HCT116 (cell line): ENCODE results near the gene FER. TPM values are rescaled to one million over a fixed set of nuclear protein-coding genes. Genes with fewer than 3 reads are reported as not detected.
"Not testable (repeated sequence)": the region's sequence is repeated elsewhere in the genome, so short reads cannot be mapped to it uniquely, and the experiment has no call there.

Experiments used
- ATAC-seq: fragments of 200-7000 bp; cut with Tn5 transposase; 2 replicates; pipeline ENCODE4 v1.9.1; 2020; ENCODE audit warnings: mild to moderate bottlenecking, moderate library complexity
- BruUV-seq: library from RNA; stranded (reverse); fragments of 400-500 nt; replicated peaks from 2 replicates; lab custom pipeline; 2021; lab: Mats Ljungman, UMichigan
- CTCF ChIA-PET: fragments of 300-600 bp; sonication (Branson Sonifier 250); formaldehyde crosslinking; loops from one replicate; lab custom pipeline; 2021; ENCODE audit warnings: antibody characterized with exemption; lab: Charles Lee
- POLR2A ChIA-PET: fragments of 300-600, 350-600 bp; sonication (Branson Sonifier 250); formaldehyde crosslinking; loops from one replicate; lab custom pipeline; 2021; ENCODE audit warnings: antibody characterized with exemption; lab: Charles Lee
- RAD21 ChIA-PET, 2 experiments: fragments of 300-600 bp; sonication (Branson Sonifier 250); formaldehyde crosslinking; loops; one replicate each; lab custom pipeline; 2023; ENCODE audit warnings: low total read pairs in 2 of 2; ENCODE audit not compliant: uncharacterized antibody in 2 of 2, unreplicated experiment in 2 of 2, low non-redundant PET in 1 of 2; lab: Charles Lee
- DNase-seq: peaks from one replicate; pipeline ENCODE4 v3.0.0-alpha.2; 2010; ENCODE audit warnings: low read depth, low spot score
- H2AFZ ChIP-seq: fragments of 200-600 bp; shearing (Covaris generic), sonication (generic); 2 replicates; pipeline ENCODE4 v1.6.1; 2017; ENCODE audit warnings: low read depth, mixed run types, mixed read lengths, antibody characterized with exemption, low read length; ENCODE audit not compliant: poor library complexity, severe bottlenecking
- H3K27ac ChIP-seq: 2 replicates; pipeline ENCODE4 v1.5.1; 2012; ENCODE audit warnings: low read depth, low read length
- H3K27me3 ChIP-seq: fragments of 200-600 bp; sonication (generic); 2 replicates; pipeline ENCODE4 v1.6.1; 2016; ENCODE audit warnings: mixed run types, low read length, mixed read lengths; ENCODE audit not compliant: insufficient read depth
- H3K36me3 ChIP-seq, 2 experiments: fragments of 200-500 bp in 1 of 2; fragments of 200-600 bp in 1 of 2; sonication (Bioruptor generic) in 1 of 2; sonication (generic) in 1 of 2; 2 replicates each; pipeline versions ENCODE4 v1.5.1 to v1.6.1; 2014 to 2016; ENCODE audit warnings: low read length in 2 of 2, inconsistent platforms in 1 of 2, mixed read lengths in 1 of 2, mixed run types in 1 of 2; ENCODE audit not compliant: insufficient read depth in 2 of 2, control insufficient read depth in 1 of 2
- H3K4me1 ChIP-seq, 2 experiments: fragments of 200-600 bp in 1 of 2; sonication (generic) in 1 of 2; 2 replicates each; pipeline versions ENCODE4 v1.5.1 to v1.6.1; 2012 to 2017; ENCODE audit warnings: low read length in 2 of 2, inconsistent platforms in 1 of 2, mild to moderate bottlenecking in 1 of 2, mixed read lengths in 1 of 2, mixed run types in 1 of 2, moderate library complexity in 1 of 2; ENCODE audit not compliant: insufficient read depth in 2 of 2, control insufficient read depth in 1 of 2
- H3K4me2 ChIP-seq: fragments of 200-600 bp; sonication (generic); 2 replicates; pipeline ENCODE4 v1.6.1; 2017; ENCODE audit warnings: mixed run types, low read length, mixed read lengths
- H3K4me3 ChIP-seq, 2 experiments: fragments of 200-600 bp in 1 of 2; sonication (generic) in 1 of 2; replicated peaks in 1 of 2; 2 replicates each; pipeline ENCODE4 v1.5.1; 2011 to 2016; ENCODE audit warnings: low read length in 2 of 2, control low read depth in 1 of 2, low read depth in 1 of 2, mild to moderate bottlenecking in 1 of 2, mixed read lengths in 1 of 2, mixed run types in 1 of 2
- H3K79me2 ChIP-seq: fragments of 200-600 bp; sonication (generic); 2 replicates; pipeline ENCODE4 v1.6.1; 2017; ENCODE audit warnings: mild to moderate bottlenecking, mixed run types, low read length, moderate library complexity, mixed read lengths; ENCODE audit not compliant: insufficient read depth
- H3K9ac ChIP-seq: fragments of 200-600 bp; sonication (generic); 2 replicates; pipeline ENCODE4 v1.6.1; 2016; ENCODE audit warnings: low read length, mixed read lengths
- H3K9me2 ChIP-seq: fragments of 200-600 bp; sonication (generic), shearing (Covaris generic); 2 replicates; pipeline ENCODE4 v1.6.1; 2017; ENCODE audit warnings: mixed run types, mild to moderate bottlenecking, moderate library complexity; ENCODE audit not compliant: insufficient read depth
- H3K9me3 ChIP-seq, 2 experiments: fragments of 200-500 bp in 1 of 2; fragments of 200-600 bp in 1 of 2; sonication (Bioruptor generic) in 1 of 2; sonication (generic) in 1 of 2; 2 replicates each; pipeline ENCODE4 v1.6.1; 2014 to 2017; ENCODE audit warnings: low read length in 2 of 2, mixed read lengths in 2 of 2, inconsistent platforms in 1 of 2, low read depth in 1 of 2, mild to moderate bottlenecking in 1 of 2, mixed run types in 1 of 2, moderate library complexity in 1 of 2; ENCODE audit not compliant: control insufficient read depth in 1 of 2, insufficient read depth in 1 of 2
- H4K20me1 ChIP-seq: fragments of 200-600 bp; sonication (generic), shearing (Covaris generic); 2 replicates; pipeline ENCODE4 v1.6.1; 2017; ENCODE audit warnings: mixed run types, mild to moderate bottlenecking, moderate library complexity; ENCODE audit not compliant: insufficient read depth
- ATF3 ChIP-seq: IDR thresholded peaks from 2 replicates; pipeline ENCODE4 v1.6.1; 2012
- EGR1 ChIP-seq: IDR thresholded peaks from 2 replicates; pipeline ENCODE4 v1.6.1; 2012; ENCODE audit warnings: low read depth
- EZH2 ChIP-seq: fragments of 200-600 bp; sonication (generic); IDR thresholded peaks from 2 replicates; pipeline ENCODE4 v1.6.1; 2017; ENCODE audit warnings: antibody characterized with exemption, mixed run types
- EZH2phosphoT487 ChIP-seq: fragments of 200-600 bp; IDR thresholded peaks from 2 replicates; pipeline ENCODE4 v1.6.1; 2018; ENCODE audit warnings: antibody characterized with exemption, borderline replicate concordance
- FOSL1 ChIP-seq: IDR thresholded peaks from 2 replicates; pipeline ENCODE4 v1.6.1; 2012; ENCODE audit warnings: low read depth
- RAD21 ChIP-seq: IDR thresholded peaks from 2 replicates; pipeline ENCODE4 v1.6.1; 2012; ENCODE audit warnings: low read depth, mild to moderate bottlenecking
- SIN3A ChIP-seq: IDR thresholded peaks from 2 replicates; pipeline ENCODE4 v1.6.1; 2012; ENCODE audit warnings: low read depth
- SP1 ChIP-seq: IDR thresholded peaks from 2 replicates; pipeline ENCODE4 v1.6.1; 2012; ENCODE audit warnings: low read depth
- SRF ChIP-seq: IDR thresholded peaks from 2 replicates; pipeline ENCODE4 v1.6.1; 2012; ENCODE audit warnings: low read depth
- TCF7L2 ChIP-seq: IDR thresholded peaks from 2 replicates; pipeline ENCODE4 v1.7.0; 2011; ENCODE audit warnings: borderline replicate concordance, inconsistent platforms; ENCODE audit not compliant: insufficient read depth, insufficient read length; ENCODE audit errors: extremely low read depth
- intact Hi-C: fragments of 100-400 bp; cut with micrococcal nuclease; formaldehyde crosslinking; loops from 2 replicates; pipeline ENCODE4 v1.10.0; 2022
- total RNA-seq: library from RNA; stranded (reverse); gene quantifications from one replicate; pipeline ENCODE4 v1.2.1, GENCODE V29; 2021; ENCODE audit not compliant: unreplicated experiment
- TF ChIP-seq, protein P1 (sequence below): IDR thresholded peaks from 2 replicates; pipeline ENCODE4 v1.6.1; 2012; ENCODE audit warnings: low read depth
- TF ChIP-seq, protein P2 (sequence below): IDR thresholded peaks from 2 replicates; pipeline ENCODE4 v1.6.1; 2012

The FER gene
- total RNA-seq, 1 experiment from 2014 or later, result 32.0 TPM

DNA sequence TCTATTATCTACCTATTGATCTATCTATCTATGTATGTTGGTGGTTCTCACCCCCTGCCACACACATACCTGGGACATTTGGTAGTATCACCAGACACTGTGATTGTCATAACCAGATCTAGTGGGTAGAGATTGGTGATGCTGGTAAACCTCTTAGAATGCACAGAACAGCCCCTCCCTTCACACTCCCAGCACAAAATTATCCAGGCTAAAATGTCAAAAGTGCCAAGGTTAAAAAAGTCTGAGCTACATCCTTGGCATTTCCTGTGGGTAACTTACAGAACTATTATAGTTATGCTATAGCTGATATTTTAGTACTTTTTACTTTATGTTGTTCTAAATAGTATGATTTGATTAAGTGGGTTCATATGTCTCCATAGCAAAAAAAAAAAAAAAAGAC is 151.0 kb downstream of the FER start:
- CTCF ChIA-PET, result no interaction called here
- POLR2A ChIA-PET, result no interaction called here
- RAD21 ChIA-PET, result no interaction called here

GRCh38 chr5:108899244-108899643 is 151.5 kb downstream of the FER start:
- H3K27ac ChIP-seq, DNase-seq, ATAC-seq, RAD21 ChIA-PET, H3K4me2 ChIP-seq, H3K4me3 ChIP-seq, H2AFZ ChIP-seq, CTCF ChIA-PET, H3K9me3 ChIP-seq, H3K36me3 ChIP-seq, H3K9ac ChIP-seq, intact Hi-C loops, BruUV-seq, H3K9me2 ChIP-seq, H3K4me1 ChIP-seq, H3K27me3 ChIP-seq, POLR2A ChIA-PET, H3K79me2 ChIP-seq, H4K20me1 ChIP-seq: not testable (repeated sequence)

More for the DNA sequence above, 151.0 kb downstream of the FER start:
- H3K36me3 ChIP-seq, result no peaks in the 10 kb centered on the region
- intact Hi-C loops, result no loop called here
- H3K79me2 ChIP-seq, result no peaks in the 10 kb centered on the region
- no peaks in the 10 kb centered on the region for H3K4me1 ChIP-seq
- H3K4me2 ChIP-seq, result no peak overlapping the region
- H3K9ac ChIP-seq, result no peak overlapping the region
- ATAC-seq, result no peak
- no peak overlapping the region for H3K27ac ChIP-seq
- H3K4me3 ChIP-seq, result no peak overlapping the region
- H4K20me1 ChIP-seq, result no peaks in the 10 kb centered on the region
- no peaks in the 10 kb centered on the region for H3K27me3 ChIP-seq
- H3K9me2 ChIP-seq, result no peaks in the 10 kb centered on the region
- TF ChIP-seq EZH2 (no peak), TCF7L2 (no peak), SP1 (no peak), ATF3 (no peak), FOSL1 (no peak), EGR1 (no peak), SRF (no peak), RAD21 (no peak), SIN3A (no peak), EZH2phosphoT487 (no peak)
- TF ChIP-seq, protein P1, sequence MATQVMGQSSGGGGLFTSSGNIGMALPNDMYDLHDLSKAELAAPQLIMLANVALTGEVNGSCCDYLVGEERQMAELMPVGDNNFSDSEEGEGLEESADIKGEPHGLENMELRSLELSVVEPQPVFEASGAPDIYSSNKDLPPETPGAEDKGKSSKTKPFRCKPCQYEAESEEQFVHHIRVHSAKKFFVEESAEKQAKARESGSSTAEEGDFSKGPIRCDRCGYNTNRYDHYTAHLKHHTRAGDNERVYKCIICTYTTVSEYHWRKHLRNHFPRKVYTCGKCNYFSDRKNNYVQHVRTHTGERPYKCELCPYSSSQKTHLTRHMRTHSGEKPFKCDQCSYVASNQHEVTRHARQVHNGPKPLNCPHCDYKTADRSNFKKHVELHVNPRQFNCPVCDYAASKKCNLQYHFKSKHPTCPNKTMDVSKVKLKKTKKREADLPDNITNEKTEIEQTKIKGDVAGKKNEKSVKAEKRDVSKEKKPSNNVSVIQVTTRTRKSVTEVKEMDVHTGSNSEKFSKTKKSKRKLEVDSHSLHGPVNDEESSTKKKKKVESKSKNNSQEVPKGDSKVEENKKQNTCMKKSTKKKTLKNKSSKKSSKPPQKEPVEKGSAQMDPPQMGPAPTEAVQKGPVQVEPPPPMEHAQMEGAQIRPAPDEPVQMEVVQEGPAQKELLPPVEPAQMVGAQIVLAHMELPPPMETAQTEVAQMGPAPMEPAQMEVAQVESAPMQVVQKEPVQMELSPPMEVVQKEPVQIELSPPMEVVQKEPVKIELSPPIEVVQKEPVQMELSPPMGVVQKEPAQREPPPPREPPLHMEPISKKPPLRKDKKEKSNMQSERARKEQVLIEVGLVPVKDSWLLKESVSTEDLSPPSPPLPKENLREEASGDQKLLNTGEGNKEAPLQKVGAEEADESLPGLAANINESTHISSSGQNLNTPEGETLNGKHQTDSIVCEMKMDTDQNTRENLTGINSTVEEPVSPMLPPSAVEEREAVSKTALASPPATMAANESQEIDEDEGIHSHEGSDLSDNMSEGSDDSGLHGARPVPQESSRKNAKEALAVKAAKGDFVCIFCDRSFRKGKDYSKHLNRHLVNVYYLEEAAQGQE, result no peak
- TF ChIP-seq, protein P2, sequence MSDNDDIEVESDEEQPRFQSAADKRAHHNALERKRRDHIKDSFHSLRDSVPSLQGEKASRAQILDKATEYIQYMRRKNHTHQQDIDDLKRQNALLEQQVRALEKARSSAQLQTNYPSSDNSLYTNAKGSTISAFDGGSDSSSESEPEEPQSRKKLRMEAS, result no peak
- no peak overlapping the region for H2AFZ ChIP-seq
- H3K9me3 ChIP-seq, result no peaks in the 10 kb centered on the region
- no TSS peak for BruUV-seq
- DNase-seq, result no peak
